K562 (cell line): ENCODE measurements around the gene DSCAM. TPM values are rescaled to one million over a fixed set of nuclear protein-coding genes. Genes with fewer than 3 reads are reported as not detected.

Experiments used
- ATAC-seq: fragments of 200-7000 bp; cut with Tn5 transposase; 3 replicates; pipeline ENCODE4 v1.9.1; 2020; ENCODE audit warnings: moderate library complexity
- BruUV-seq: library from RNA; stranded (reverse); fragments of 400-500 nt; replicated peaks from 2 replicates; lab custom pipeline; 2021; lab: Mats Ljungman, UMichigan
- CTCF ChIA-PET: fragments of 300-600 bp; formaldehyde crosslinking; extraction: SDS; loops from one replicate; lab custom pipeline; 2021; ENCODE audit warnings: low intra/inter-chr PET ratio; lab: Yijun Ruan, JAX
- POLR2A ChIA-PET: fragments of 300-600, 350-650 bp; sonication (Branson Sonifier 250); formaldehyde crosslinking; extraction: SDS; loops from one replicate; lab custom pipeline; 2021; ENCODE audit warnings: antibody characterized with exemption, inconsistent platforms; lab: Yijun Ruan, JAX
- DNase-seq, 4 experiments: peaks; one replicate each; pipeline versions ENCODE4 v3.0.0 to v3.0.0-alpha.2; 2011 to 2018; ENCODE audit warnings: low spot score in 3 of 4, mixed read lengths in 3 of 4; ENCODE audit errors: extremely low read depth in 1 of 4
- FAIRE-seq: peaks from 2 replicates; lab custom pipeline; 2011; peaks lifted over from hg19 to GRCh38; lab: Jason Lieb, UNC
- H2AFZ ChIP-seq: 2 replicates; pipeline ENCODE4 v1.6.0; 2011; ENCODE audit warnings: low read depth, low read length, control low read depth, inconsistent platforms
- H3K27ac ChIP-seq: fragments of 200-600 bp; 3 replicates; pipeline ENCODE4 v1.8.0; 2011; ENCODE audit warnings: low read depth, mild to moderate bottlenecking, control low read depth, inconsistent platforms, low read length, moderate library complexity, mixed read lengths; ENCODE audit errors: extremely low read depth
- H3K27me3 ChIP-seq, 2 experiments: fragments of 300-600 bp in 1 of 2; 2 replicates in 1 of 2; 3 replicates in 1 of 2; pipeline versions ENCODE4 v1.6.0 to v1.8.0; 2011; ENCODE audit warnings: inconsistent platforms in 2 of 2, low read length in 2 of 2, mild to moderate bottlenecking in 1 of 2, mixed read lengths in 1 of 2, moderate library complexity in 1 of 2; ENCODE audit not compliant: control insufficient read depth in 2 of 2, insufficient read depth in 2 of 2
- H3K36me3 ChIP-seq: fragments of 300-600 bp; 3 replicates; pipeline ENCODE4 v1.8.0; 2011; ENCODE audit warnings: mild to moderate bottlenecking, low read length, inconsistent platforms; ENCODE audit not compliant: control insufficient read depth, insufficient read depth
- H3K4me1 ChIP-seq, 2 experiments: fragments of 200-600 bp in 1 of 2; replicated peaks in 1 of 2; 2 replicates in 1 of 2; 3 replicates in 1 of 2; pipeline versions ENCODE4 v1.5.1 to v1.8.0; 2011; ENCODE audit warnings: inconsistent platforms in 2 of 2, low read length in 2 of 2, mild to moderate bottlenecking in 1 of 2, mixed read lengths in 1 of 2, moderate library complexity in 1 of 2; ENCODE audit not compliant: control insufficient read depth in 2 of 2, insufficient read depth in 2 of 2
- H3K4me2 ChIP-seq: 2 replicates; pipeline ENCODE4 v1.6.1; 2011; ENCODE audit warnings: low read length, control low read depth, inconsistent platforms, mixed read lengths; ENCODE audit not compliant: insufficient read depth
- H3K4me3 ChIP-seq: fragments of 200-600 bp; sonication (generic), shearing (Covaris generic); 2 replicates; pipeline ENCODE4 v1.5.1; 2016; ENCODE audit warnings: control low read depth, inconsistent platforms
- H3K79me2 ChIP-seq: fragments of 200-600 bp; 3 replicates; pipeline ENCODE4 v1.8.0; 2011; ENCODE audit warnings: low read length, inconsistent platforms; ENCODE audit not compliant: control insufficient read depth, insufficient read depth
- H3K9ac ChIP-seq, 2 experiments: 2 replicates each; pipeline versions ENCODE4 v1.6.0 to v1.6.1; 2011; ENCODE audit warnings: low read depth in 2 of 2, low read length in 2 of 2, control low read depth in 1 of 2, inconsistent platforms in 1 of 2, mild to moderate bottlenecking in 1 of 2, mixed read lengths in 1 of 2; ENCODE audit not compliant: insufficient read depth in 1 of 2
- H3K9me1 ChIP-seq: one replicate; pipeline ENCODE4 v1.6.0; 2011; ENCODE audit warnings: inconsistent platforms, mild to moderate bottlenecking, low read length, moderate library complexity; ENCODE audit not compliant: control insufficient read depth, insufficient read depth
- H3K9me3 ChIP-seq: replicated peaks from 2 replicates; pipeline ENCODE4 v1.5.1; 2011; ENCODE audit warnings: low read depth, low read length, inconsistent platforms; ENCODE audit not compliant: control insufficient read depth, insufficient read depth
- H4K20me1 ChIP-seq: replicated peaks from 2 replicates; pipeline ENCODE4 v1.6.1; 2011; ENCODE audit warnings: low read length, inconsistent platforms, mixed read lengths; ENCODE audit not compliant: control insufficient read depth, insufficient read depth
- BACH1 ChIP-seq: fragments of 200-800 bp; sonication (Bioruptor generic); IDR thresholded peaks from 2 replicates; pipeline ENCODE4 v1.6.1; 2016; ENCODE audit warnings: missing genetic modification characterization, missing compliant biosample characterization
- COPS2 ChIP-seq: fragments of 450-650 bp; conservative IDR thresholded peaks from 2 replicates; pipeline ENCODE4 v1.6.1; 2016; ENCODE audit warnings: mild to moderate bottlenecking, moderate library complexity
- EP400 ChIP-seq: fragments of 450-650 bp; IDR thresholded peaks from 2 replicates; pipeline ENCODE4 v1.6.1; 2017; ENCODE audit warnings: antibody characterized with exemption, mild to moderate bottlenecking, moderate library complexity
- GTF2B ChIP-seq: IDR thresholded peaks from 2 replicates; pipeline ENCODE4 v1.6.1; 2011; ENCODE audit not compliant: insufficient read length; ENCODE audit errors: extremely low read depth
- HDAC8 ChIP-seq: fragments of 450-650 bp; IDR thresholded peaks from 2 replicates; pipeline ENCODE4 v1.6.1; 2016; ENCODE audit warnings: mild to moderate bottlenecking, missing genetic modification characterization, moderate library complexity, missing compliant biosample characterization
- LCOR ChIP-seq: sonication (generic); formaldehyde crosslinking; IDR thresholded peaks from 2 replicates; pipeline ENCODE4 v1.8.0; 2022; ENCODE audit warnings: mild to moderate bottlenecking, missing genetic modification reagents
- MTA2 ChIP-seq: fragments of 450-650 bp; IDR thresholded peaks from 2 replicates; pipeline ENCODE4 v1.6.1; 2016; ENCODE audit warnings: low read depth
- NFYB ChIP-seq: IDR thresholded peaks from 2 replicates; pipeline ENCODE4 v1.6.1; 2011; ENCODE audit warnings: mild to moderate bottlenecking, moderate library complexity; ENCODE audit not compliant: insufficient read length; ENCODE audit errors: extremely low read depth
- NR3C1 ChIP-seq: sonication (generic); formaldehyde crosslinking; IDR thresholded peaks from 2 replicates; pipeline ENCODE4 v1.8.1; 2022; ENCODE audit warnings: missing genetic modification reagents
- PHB2 ChIP-seq: fragments of 450-650 bp; IDR thresholded peaks from 2 replicates; pipeline ENCODE4 v1.6.1; 2017; ENCODE audit warnings: low read depth
- POLR2AphosphoS5 ChIP-seq: IDR thresholded peaks from 2 replicates; pipeline ENCODE4 v1.6.1; 2011; ENCODE audit warnings: mild to moderate bottlenecking, low read depth, low read length, moderate library complexity; ENCODE audit not compliant: control insufficient read depth, insufficient read depth
- PRMT5 ChIP-seq: sonication (generic); formaldehyde crosslinking; IDR thresholded peaks from 2 replicates; pipeline ENCODE4 v1.5.0; 2020; ENCODE audit warnings: missing genetic modification reagents
- SMAD3 ChIP-seq: fragments of 450-650 bp; formaldehyde crosslinking; conservative IDR thresholded peaks from 2 replicates; pipeline ENCODE4 v1.4.0; 2020; ENCODE audit warnings: mild to moderate bottlenecking
- SMAD4 ChIP-seq: fragments of 250-450 bp; sonication (Bioruptor Pico); conservative IDR thresholded peaks from 2 replicates; pipeline ENCODE4 v1.8.0; 2021; ENCODE audit warnings: inconsistent platforms, mild to moderate bottlenecking, moderate library complexity
- TRIM28 ChIP-seq: fragments of 450-650 bp; IDR thresholded peaks from 2 replicates; pipeline ENCODE4 v1.6.1; 2017
- ZNF224 ChIP-seq: sonication (generic); formaldehyde crosslinking; IDR thresholded peaks from 2 replicates; pipeline ENCODE4 v1.8.0; 2022; ENCODE audit warnings: mild to moderate bottlenecking, missing genetic modification reagents
- ZNF274 ChIP-seq: IDR thresholded peaks from 2 replicates; pipeline ENCODE4 v1.6.1; 2011; ENCODE audit warnings: low read depth, mild to moderate bottlenecking, low read length, moderate library complexity, borderline replicate concordance
- WGBS: fragments of 100-300 bp; shearing (Covaris generic); methylation state at CpG from one replicate; pipeline ENCODE4 v1.1.6; 2016; ENCODE audit warnings: low coverage, mixed read lengths; ENCODE audit not compliant: insufficient coverage; ENCODE audit errors: missing lambda C conversion rate; 5-methylcytosine and 5-hydroxymethylcytosine counted together
- in situ Hi-C: fragments of 300-500 bp; cut with MboI; formaldehyde crosslinking; loops from 4 replicates; pipeline ENCODE4 v1.15.0; 2018; ENCODE audit warnings: inconsistent platforms, mixed read lengths
- intact Hi-C: fragments of 100-400 bp; cut with micrococcal nuclease; formaldehyde crosslinking; loops from 2 replicates; pipeline ENCODE4 v1.14.2; 2022
- polyA plus RNA-seq, 8 experiments: library from polyadenylated mRNA; depleted of rRNA in 4 of 8; stranded (reverse) in 5 of 8; unstranded in 3 of 8; fragments of >200 nt; fragmentation: Nextera tagmentation in 2 of 8; fragmentation: Illumina TruSeq in 1 of 8; extraction: Ambion mirVana in 2 of 8; extraction: Trizol in 1 of 8; gene quantifications; 2 replicates each; pipeline versions ENCODE4 v1.2.1 to v1.2.3, GENCODE V29; 2011 to 2014; ENCODE audit warnings: inconsistent platforms in 1 of 8, missing spikeins in 1 of 8
- total RNA-seq, 7 experiments: library from RNA; depleted of rRNA in 6 of 7; stranded (reverse); fragments of >200 nt in 6 of 7; fragmentation: Illumina TruSeq in 2 of 7; extraction: Trizol in 2 of 7; gene quantifications; 2 replicates each; pipeline versions ENCODE4 v1.2.1 to v1.2.3, GENCODE V29; 2011 to 2021; ENCODE audit warnings: low replicate concordance in 1 of 7
- TF ChIP-seq, protein P1 (sequence below): sonication (generic); IDR thresholded peaks from 2 replicates; pipeline ENCODE4 v1.6.1; 2016

The DSCAM gene
- total and polyA plus RNA-seq, 9 of the 15 experiments (the other 6 are each of a cell fraction or from before 2014, with no cell fraction given) = not detected

DNA sequence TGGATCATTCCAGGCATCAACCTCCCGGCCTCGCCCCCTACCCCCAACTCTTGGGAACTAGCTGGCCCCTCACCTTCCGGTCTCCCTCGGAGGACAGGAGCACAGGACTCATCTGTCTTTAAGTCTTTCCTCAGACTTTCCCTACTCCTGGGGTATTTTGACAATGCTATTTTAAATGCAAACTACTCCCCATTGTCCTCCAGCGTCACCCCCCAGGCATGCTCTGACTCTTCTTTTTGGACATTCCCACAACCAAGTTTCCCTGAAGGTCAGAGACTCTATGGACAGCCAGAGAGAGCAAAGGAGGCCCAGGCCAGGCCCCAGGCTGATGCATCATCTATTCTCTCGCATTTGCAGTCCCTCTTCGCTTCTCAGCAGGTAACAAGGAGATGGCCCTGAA lies 555.4 kb downstream of the DSCAM start:
- Histone ChIP-seq H3K4me3 (no peak overlapping the region), H3K9me1 (no peaks in the 10 kb centered on the region), H3K27me3 (no peaks in the 10 kb centered on the region; a peak in 1 of 5 replicates), H3K4me1 (no peaks in the 10 kb centered on the region), H3K9ac (no peak overlapping the region), H2AFZ (no peak overlapping the region), H3K27ac (no peak overlapping the region), H3K9me3 (peaks cover 6% of the 10 kb centered on the region; the same call in 1 of the 2 replicates), H3K36me3 (no peaks in the 10 kb centered on the region), H3K4me2 (no peak overlapping the region), H4K20me1 (no peaks in the 10 kb centered on the region)
- BruUV-seq = no TSS peak
- under 1% methylated on average over 7 of the region's 7 CpGs for WGBS
- intact Hi-C loops = no loop called here
- POLR2A ChIA-PET = no interaction called here
- no peak for FAIRE-seq
- no peak for ATAC-seq
- in situ Hi-C loops = no loop called here
- TF ChIP-seq MTA2 (no peak), EP400 (no peak), COPS2 (no peak), ZNF274 (no peak), NR3C1 (no peak), SMAD4 (no peak), HDAC8 (no peak), TRIM28 (no peak), SMAD3 (CRISPR knock-in tag) (no peak)
- TF ChIP-seq, all 486 proteins: peak for 0
- no peaks in the 10 kb centered on the region for H3K79me2 ChIP-seq
- CTCF ChIA-PET = no interaction called here
- no peak for DNase-seq

GRCh38 chr21:40284409-40284808 lies 562.5 kb downstream of the DSCAM start:
- in situ Hi-C loops = no loop called here
- no peaks in the 10 kb centered on the region for H3K79me2 ChIP-seq
- no peaks in the 10 kb centered on the region for H4K20me1 ChIP-seq
- H3K9me3 ChIP-seq = peaks cover 6% of the 10 kb centered on the region; the same call in 1 of the 2 replicates
- intact Hi-C loops = no loop called here
- no TSS peak for BruUV-seq
- no peak overlapping the region for H3K27ac ChIP-seq
- 0% methylated on average over 4 of the region's 4 CpGs for WGBS
- H3K9me1 ChIP-seq = no peaks in the 10 kb centered on the region
- H3K36me3 ChIP-seq = no peaks in the 10 kb centered on the region
- no peaks in the 10 kb centered on the region; a peak in 1 of 5 replicates for H3K27me3 ChIP-seq
- no peak overlapping the region for H3K9ac ChIP-seq
- ChIA-PET CTCF (no interaction called here), POLR2A (no interaction called here)
- ATAC-seq (no peak), DNase-seq (no peak), FAIRE-seq (no peak)
- H3K4me2 ChIP-seq = no peak overlapping the region
- H3K4me1 ChIP-seq = no peaks in the 10 kb centered on the region
- no peak overlapping the region for H2AFZ ChIP-seq
- no peak overlapping the region for H3K4me3 ChIP-seq
- TF ChIP-seq, protein P1, sequence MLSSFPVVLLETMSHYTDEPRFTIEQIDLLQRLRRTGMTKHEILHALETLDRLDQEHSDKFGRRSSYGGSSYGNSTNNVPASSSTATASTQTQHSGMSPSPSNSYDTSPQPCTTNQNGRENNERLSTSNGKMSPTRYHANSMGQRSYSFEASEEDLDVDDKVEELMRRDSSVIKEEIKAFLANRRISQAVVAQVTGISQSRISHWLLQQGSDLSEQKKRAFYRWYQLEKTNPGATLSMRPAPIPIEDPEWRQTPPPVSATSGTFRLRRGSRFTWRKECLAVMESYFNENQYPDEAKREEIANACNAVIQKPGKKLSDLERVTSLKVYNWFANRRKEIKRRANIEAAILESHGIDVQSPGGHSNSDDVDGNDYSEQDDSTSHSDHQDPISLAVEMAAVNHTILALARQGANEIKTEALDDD = no peak
- no peak for TF ChIP-seq ZNF224 (CRISPR knock-in tag)
- no peak for TF ChIP-seq LCOR
- no peak for TF ChIP-seq POLR2AphosphoS5
- no peak for TF ChIP-seq GTF2B
- TF ChIP-seq BACH1 (tag) = no peak
- TF ChIP-seq PRMT5 (CRISPR knock-in tag) = no peak
- TF ChIP-seq PHB2 = no peak
- TF ChIP-seq NFYB = no peak
